Right renal pelvis (tissue), 4 donors: ENCODE results near the gene DISP1. TPM values are rescaled to one million over a fixed set of nuclear protein-coding genes. Genes with fewer than 3 reads are reported as not detected.

ENCODE experiments used
- DNase-seq, 4 donors: peaks; one replicate each; pipeline ENCODE4 v3.0.0-alpha.2; 2013; ENCODE audit warnings: low read depth in 4 of 4, low spot score in 3 of 4, missing footprints in 1 of 4
- polyA plus RNA-seq, 4 donors: library from polyadenylated mRNA; unstranded; fragments of 120-200 nt; gene quantifications; one replicate each; pipeline ENCODE4 v1.2.1, GENCODE V29; 2013; ENCODE audit not compliant: insufficient read length in 4 of 4

Gene DISP1
- polyA plus RNA-seq = 10 to 100 TPM; 13.2 to 15.4 (median 15.2) TPM

DNA sequence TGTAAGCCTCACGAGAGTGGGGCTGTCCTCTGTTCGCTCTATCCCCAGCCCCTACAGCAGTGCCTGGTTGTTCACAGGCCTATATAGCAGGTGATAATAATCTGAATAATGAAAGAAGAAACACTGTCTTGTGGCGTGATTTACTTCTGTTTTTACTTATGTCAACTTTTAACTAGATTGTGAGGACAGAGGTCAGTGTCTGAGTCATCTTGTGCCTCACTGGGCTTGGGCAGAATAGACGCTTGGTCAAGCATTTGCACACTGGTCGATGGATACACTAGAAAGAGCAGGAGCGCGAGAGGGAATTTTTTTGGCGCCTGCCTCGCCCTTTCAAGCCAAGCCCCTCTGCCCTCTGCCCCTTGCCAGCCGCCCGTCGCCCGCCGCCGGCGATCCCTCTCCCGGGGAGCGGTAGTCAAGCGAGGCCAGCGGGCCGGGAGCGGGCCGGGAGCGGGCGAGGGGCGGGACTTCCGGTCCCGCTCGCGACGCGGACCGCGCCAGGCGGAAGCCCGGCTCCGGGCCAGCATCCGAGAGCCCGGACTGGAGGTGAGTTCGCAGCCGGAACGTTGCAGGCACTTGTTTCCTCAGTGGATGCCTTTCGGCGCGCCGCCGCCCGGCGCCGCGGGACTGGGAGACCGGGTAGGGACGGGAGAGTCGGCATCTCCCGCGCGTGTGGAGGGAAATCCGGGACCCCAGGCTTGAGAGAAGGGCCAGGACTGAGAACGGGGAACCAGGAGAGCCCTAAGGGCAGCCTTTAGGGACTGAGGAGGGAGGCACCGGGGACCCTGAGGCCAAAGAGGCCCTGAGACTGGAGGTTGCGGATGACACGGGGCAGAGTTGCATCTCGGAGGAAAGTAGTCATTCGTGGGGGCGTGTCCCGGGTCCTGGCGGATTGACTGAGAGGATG is at the start of gene DISP1:
DISP1 (plus strand) TSS at position 504 of the 904 bp plus-strand sequence. CDS start 127,785 bp downstream, outside the sequence.
- peak; percentile 58 to 65 (median 62) for DNase-seq

- DNase-seq = no peak
Observed at GRCh38 chr1:222767152-222767571, 47.7 kb upstream of the DISP1 start.

DNA sequence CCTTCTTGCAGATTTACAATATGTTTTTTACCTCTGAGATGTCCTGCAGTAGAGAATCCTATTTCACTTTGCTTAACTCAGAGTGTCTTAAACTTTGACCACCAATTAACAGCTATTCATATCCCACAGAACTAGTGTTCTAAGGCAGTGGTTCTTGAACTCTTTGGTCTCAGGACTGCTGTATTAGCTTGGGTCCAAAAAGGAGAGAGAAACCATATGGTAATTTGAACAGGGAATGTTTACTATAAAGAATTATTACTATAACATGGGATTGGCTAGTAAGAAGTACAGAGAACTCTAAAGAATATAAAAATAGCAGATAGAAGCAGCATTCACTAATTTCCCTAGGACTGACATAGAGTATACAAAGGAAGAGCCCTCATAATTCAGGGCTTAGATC is 46.2 kb upstream of the DISP1 start:
- no peak for DNase-seq

- no peak for DNase-seq
Observed at GRCh38 chr1:222769181-222769580, 45.7 kb upstream of the DISP1 start.

DNA sequence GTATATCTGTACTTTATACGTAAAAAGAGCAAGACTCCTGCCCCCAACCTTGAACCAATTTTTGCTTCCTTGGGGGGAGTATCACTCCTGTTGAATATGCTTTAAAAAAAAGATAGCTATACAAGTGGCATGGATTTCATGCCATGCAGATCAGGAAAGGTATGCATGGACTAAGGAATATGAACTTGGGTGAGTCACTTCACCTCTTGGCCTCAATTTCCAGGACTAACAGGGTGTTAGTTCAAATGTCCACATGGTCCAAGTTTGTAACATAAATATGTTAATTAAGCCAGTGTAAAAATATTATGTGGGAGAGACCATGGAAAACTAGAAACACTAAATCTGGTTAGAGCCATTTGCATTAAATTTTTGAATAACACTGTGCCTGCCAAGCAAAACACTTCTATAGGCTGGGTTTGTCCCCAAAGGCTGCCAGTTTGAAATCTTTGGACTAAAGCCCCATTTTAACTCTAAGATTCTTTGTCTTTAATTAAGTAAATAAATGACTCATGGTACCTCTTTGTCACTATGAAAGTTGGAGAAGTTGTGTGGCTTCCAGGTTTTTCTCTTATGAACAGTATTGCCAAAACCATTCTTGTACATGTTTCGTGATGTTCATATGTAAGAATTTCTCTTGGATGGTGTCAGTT is 44.7 kb upstream of the DISP1 start:
- no peak for DNase-seq

DNA sequence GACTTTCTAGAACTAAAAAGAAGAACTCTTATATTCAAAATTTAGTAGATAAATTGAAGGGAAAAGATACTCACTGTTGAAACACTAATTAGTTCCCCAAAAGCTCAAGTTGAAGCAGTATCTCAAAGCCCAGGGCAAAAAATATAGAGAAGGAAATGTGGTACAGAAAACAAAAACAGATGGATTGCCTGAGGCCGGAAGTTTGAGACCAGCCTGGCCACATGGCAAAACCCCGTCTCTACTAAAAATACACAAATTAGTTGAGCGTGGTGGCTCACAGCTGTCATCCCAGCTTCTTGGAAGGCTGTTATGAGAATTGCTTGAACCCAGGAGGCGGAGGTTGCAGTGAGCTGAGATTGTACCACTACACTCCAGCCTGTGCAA is 41.9 kb upstream of the DISP1 start:
- DNase-seq = no peak

GRCh38 chr1:222777463-222777862 is 37.4 kb upstream of the DISP1 start:
- no peak for DNase-seq

DNA sequence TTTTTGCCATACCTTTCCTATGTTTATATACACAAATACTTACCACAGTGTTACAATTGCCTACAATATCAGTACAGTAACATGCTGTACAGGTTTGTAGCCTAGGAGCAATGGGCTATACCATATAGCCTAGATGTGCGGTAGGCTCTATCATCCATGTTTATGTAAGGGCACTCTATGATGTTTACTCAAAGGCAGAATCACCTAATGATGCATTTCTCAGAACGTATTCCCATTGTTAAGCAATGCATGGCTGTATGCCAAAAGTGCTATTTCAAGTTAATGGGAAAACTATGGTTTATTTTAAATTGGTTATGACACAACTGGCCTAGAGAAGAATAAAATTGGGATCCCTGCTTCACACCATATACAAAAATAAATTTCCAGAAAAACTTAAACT is 36.9 kb upstream of the DISP1 start:
- DNase-seq = no peak

DNA sequence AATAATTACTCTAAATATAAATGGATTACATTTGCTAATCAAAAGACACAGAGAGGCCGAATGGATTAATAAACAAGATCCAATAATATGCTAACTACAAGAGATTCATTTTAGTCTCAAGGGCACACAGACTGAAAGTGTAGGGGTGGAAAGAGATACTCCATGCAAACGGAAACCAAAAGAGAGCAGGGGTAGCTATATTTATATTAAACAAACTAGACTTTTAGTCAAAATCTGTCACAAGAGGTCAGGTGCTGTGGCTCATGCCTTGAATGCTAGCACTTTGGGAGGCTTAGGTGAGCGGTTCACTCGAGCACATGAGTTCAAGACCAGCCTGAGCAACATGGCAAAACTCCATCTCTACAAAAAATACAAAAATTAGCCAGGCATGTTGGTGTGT is 33.6 kb upstream of the DISP1 start:
- DNase-seq = no peak

GRCh38 chr1:222783051-222783450 is 31.8 kb upstream of the DISP1 start:
- DNase-seq = no peak

DNA sequence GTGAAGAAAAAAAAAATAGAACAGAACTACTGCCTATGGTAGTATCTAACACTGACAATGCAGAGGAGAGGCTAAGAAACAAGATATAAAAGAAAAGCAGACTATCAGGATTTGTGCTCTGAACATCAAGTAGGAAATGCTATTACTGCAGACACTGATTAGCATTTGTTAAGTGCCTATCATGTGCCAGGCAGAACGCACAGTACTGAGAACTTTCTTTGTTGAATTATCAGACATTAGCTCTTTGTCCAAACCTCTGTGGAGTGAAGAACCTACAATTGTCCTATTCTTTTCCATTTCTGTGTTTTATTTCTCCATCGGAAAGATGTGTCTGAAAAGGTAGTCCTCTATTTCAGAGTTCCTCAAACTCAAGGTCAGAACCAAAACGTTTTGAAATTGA is 30.5 kb upstream of the DISP1 start:
- DNase-seq = no peak

DNA sequence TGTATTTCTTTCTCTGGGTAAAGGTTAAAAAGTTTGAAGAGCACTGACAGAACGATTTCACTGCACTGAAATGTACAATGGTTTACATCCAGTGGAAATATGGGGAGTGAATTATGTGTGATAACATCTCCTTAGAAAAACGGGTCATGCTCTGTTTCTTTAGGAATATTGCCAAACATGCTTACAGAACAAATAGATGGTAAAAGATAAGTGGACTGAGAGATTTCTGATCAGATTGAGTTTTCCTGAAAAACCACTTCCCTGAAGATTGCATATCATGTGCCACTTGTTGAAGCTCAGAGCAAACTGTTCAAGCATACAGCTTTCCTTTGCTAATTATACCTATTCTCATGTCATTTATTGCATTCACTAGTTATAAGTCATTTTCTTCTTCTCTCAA is 29.9 kb upstream of the DISP1 start:
- DNase-seq = no peak

DNA sequence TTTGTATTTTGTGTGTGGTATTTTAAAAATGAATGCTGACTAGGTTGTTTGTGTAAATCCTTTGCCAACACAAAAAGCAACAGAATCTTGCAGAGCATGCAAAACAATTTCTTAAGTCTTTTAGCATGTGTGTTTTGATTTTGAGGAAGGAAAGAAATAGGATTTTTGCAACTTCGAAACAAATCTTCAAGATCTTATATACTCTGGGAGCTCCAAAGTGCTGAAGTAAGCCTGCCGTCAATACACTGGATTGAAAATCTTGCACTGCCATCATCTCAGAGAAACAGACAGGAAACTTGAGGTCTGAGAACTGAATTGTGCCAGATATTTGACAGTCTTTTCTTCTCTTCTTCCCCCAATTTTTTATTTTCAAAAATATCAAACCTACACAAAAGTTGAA is 29.3 kb upstream of the DISP1 start:
- DNase-seq = no peak

DNA sequence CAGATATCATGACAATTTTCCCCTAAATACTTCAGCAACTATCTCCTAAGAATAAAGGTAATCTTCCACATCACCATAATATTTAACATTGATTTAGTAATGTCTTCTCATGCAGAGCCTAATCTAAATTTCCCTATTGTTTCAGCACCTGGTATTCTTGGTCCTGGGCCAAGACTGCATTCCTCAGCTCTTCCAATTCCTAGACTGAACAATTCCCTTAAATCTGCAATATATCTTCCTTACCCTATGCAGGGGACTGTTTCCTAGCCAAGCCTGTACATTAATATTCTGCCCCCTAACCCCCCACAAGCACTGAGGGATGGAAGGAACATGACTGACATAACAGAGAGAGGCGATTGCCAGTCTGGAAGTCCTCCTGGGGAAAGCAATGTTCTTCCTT is 28.7 kb upstream of the DISP1 start:
- DNase-seq = no peak

GRCh38 chr1:222787729-222788128 is 27.1 kb upstream of the DISP1 start:
- no peak for DNase-seq

DNA sequence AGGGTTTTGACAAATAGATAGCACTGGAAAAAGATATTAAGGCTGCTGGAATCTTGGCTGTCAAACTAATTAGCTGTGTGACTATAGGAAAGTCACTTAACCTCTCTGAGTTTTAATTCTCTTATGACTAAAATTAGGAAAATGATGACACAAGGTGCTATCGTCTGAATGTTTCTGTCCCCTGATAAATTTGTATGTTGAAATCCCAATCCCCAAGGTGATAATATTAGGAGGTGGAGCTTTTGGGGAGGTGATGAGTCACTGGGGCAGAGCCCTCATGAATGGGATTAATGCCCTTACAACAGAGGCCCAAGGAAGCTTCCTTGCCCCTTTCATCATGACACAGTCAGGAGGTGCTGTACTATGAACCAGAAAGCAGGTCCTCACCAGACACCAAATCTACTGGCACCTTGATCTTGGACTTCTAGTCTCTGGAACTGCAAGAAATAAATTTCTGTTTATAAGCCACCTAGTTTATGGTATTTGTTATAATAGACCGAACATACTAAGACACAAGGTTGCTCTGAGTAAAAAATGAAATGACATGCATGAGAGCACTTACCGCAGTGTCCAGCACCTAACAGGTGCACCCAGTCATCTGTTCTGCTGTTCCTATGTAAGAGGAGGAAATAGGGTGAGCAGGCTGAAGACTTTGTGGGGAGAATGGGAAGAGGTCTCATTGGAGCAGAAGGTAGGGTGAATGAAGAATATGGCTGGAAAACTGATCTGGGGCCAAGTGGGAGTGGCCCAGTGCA is 26.3 kb upstream of the DISP1 start:
- no peak for DNase-seq

- DNase-seq = no peak
Observed at GRCh38 chr1:222790115-222790514, 24.7 kb upstream of the DISP1 start.

GRCh38 chr1:222790520-222790919 is 24.3 kb upstream of the DISP1 start:
- DNase-seq = no peak

DNA sequence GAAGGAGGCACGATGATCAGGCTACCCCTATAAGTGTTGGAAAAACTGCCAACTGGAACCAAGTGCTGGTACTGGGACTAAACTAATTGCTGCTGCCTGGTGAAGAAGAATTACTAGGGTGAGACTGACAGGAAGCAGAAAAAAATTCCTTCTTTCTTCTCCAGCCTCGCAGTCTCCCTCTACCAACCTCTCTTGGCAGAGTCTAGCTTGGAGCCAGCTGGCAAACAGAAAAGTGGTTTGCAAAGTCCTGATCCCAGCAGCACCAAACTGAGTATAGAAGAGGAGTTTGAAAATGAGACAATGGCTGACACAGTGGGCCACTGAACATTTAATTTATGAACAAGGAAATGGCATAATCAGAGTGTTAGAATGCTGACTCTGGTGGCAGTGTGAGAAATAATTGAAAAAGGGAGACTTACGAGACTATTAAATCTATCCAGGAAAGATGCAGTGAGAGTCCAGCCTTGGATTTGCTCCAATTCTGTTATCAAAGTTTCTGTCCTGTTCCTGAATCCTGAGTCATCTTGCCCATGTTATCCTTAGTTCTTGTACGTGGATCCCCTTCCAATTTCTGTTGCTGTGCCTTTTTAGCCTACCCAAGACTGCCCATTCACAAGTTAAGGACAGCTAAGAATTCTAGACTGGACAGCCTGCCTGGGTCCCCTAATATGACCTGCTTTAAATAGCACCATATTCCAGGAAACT is 23.7 kb upstream of the DISP1 start:
- no peak for DNase-seq

- DNase-seq = no peak
Observed at GRCh38 chr1:222792744-222793143, 22.1 kb upstream of the DISP1 start.
